GM13977 (cell line): ENCODE measurements around the gene FBN1.

Experiments
- DNase-seq: peaks from one replicate; pipeline ENCODE4 v3.0.0; 2012; ENCODE audit warnings: low spot score
- in situ Hi-C: fragments of 300-500 bp; cut with MboI; formaldehyde crosslinking; loops from one replicate; pipeline ENCODE4 v1.12.0; 2022; ENCODE audit warnings: low sequenced_read_pairs, low pct_unique_long_range_greater_than_20kb, mixed read lengths, inconsistent platforms; ENCODE audit not compliant: unreplicated experiment
- TF ChIP-seq, protein P1 (sequence below): IDR thresholded peaks from 2 replicates; pipeline ENCODE4 v1.5.1; 2012; ENCODE audit warnings: mild to moderate bottlenecking, control low read depth; ENCODE audit not compliant: insufficient read depth; ENCODE audit errors: extremely low read depth, missing control alignments

FBN1 gene

DNA sequence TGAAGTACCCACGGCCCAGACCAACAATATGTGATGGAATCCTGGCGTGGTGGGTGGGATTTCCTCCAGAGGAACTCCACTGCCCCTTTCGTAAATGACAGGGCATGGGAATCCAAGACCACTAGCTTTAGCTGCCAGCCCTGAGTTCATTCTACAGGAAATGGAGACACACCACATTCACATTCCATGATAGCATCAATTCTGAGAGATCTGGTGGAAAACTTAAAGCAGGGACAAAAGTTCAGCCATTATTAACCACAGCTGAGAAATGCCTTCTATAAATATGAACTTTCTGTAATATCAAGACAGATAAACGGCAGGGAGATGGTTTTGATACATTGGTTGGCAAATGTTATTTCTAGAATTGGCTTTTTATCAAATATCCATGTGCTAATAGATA, 98.2 kb downstream of the FBN1 start:
- in situ Hi-C loops: no loop called here
- DNase-seq: no peak
- TF ChIP-seq, protein P1, sequence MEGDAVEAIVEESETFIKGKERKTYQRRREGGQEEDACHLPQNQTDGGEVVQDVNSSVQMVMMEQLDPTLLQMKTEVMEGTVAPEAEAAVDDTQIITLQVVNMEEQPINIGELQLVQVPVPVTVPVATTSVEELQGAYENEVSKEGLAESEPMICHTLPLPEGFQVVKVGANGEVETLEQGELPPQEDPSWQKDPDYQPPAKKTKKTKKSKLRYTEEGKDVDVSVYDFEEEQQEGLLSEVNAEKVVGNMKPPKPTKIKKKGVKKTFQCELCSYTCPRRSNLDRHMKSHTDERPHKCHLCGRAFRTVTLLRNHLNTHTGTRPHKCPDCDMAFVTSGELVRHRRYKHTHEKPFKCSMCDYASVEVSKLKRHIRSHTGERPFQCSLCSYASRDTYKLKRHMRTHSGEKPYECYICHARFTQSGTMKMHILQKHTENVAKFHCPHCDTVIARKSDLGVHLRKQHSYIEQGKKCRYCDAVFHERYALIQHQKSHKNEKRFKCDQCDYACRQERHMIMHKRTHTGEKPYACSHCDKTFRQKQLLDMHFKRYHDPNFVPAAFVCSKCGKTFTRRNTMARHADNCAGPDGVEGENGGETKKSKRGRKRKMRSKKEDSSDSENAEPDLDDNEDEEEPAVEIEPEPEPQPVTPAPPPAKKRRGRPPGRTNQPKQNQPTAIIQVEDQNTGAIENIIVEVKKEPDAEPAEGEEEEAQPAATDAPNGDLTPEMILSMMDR: no peak

DNA sequence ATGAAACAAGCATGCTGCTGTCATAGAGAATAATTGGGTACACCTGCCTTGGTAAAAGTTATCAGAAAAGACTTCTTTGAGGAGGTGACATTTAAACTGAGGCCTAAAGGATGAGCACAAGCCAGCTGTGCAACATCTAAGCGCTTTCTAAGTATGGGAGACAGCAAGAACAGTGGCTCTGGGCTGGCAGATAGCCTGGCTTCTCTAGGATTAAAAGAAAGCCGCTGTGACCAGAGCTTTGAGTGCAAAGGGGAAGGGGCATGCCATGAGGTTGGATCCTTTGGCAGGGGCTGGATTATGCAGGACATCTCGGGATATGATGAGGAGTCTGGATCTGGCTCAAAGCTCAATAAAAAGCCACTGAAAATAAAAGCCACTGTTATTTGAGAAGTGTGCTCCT, 99.2 kb downstream of the FBN1 start:
- DNase-seq: no peak
- in situ Hi-C loops: no loop called here
- TF ChIP-seq, protein P1: no peak

DNA sequence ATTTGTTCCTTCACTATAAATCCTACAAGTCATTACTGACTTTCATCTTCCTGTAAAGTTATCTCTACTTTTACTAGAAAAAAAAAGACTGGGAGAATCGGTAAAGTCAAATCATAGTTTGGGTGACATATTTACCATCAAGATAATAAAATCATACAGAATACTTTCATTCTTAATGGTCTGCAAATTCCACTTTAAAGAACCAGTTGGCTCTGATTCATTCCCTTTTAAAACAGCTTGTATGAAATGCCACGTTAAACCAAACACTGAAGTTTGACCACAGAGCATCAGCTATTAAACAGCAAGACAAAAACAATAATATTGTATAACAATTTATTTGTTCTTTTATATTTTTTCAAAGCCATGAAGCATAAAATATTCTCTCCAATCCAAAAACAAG, 100.7 kb downstream of the FBN1 start:
- TF ChIP-seq, protein P1: no peak
- DNase-seq: no peak
- in situ Hi-C loops: no loop called here

DNA sequence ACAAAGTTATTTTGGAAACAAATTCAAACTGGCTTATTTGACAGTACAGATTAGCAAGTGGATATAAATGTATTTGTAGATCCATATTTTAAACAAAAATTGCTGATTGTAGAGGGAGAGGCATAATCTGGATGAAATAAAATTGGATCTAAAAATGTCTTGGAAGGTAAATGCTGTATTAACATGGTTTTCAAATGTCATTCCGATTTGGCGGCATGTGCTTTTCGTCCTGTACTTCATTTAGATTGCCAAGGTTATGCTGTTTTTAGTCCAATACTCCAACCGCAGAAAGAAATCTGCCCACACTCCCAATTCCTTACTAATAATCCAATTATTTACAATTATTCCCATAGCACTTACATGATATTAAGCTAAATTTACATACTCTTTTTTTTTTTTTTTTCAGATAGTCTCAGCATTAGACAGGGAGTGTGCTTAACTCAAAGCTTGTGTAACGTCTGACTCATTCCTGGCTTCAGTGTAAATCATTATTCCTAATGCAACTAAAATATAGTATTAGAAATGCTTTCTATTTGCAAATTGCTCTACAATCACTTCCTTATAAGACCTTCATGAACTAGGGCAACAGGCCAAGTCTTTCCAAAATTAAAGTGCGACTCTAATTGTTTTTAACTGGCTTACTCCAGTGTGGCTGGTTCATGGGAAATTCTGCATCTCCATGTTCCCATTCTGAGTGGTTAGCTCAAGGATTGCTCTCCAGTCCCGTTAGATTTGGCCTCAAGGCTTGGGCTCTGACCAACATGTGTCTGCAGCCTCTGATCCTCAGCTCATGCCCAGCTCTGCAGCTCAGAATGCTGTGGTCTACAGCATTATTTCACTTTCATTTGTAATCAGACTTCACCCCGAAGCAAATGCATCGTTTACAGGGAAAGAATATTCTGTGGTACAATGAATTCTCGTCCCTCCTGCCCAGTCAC, 103.9 kb downstream of the FBN1 start:
- TF ChIP-seq, protein P1: no peak
- peak; percentile 57 for DNase-seq
- in situ Hi-C loops: no loop called here

DNA sequence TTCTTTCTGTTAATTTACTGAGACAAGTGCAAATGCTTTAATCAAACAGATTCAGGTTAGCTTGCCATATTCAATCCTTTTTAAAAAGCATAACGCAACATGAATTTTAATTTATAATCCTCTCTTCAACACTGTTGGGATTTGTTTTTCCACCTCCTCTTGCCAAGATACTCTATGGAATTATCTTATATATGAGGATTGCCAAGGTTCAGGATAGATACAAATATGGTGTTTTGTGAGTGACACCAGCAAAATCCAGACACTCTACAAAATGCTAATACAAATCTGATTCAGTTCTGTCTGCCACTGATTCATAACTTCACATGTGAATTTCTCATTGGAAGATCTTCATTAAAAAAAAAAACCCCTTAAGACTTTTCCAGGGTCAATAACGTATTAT, 104.8 kb downstream of the FBN1 start:
- TF ChIP-seq, protein P1: no peak
- no peak for DNase-seq
- in situ Hi-C loops: no loop called here

DNA sequence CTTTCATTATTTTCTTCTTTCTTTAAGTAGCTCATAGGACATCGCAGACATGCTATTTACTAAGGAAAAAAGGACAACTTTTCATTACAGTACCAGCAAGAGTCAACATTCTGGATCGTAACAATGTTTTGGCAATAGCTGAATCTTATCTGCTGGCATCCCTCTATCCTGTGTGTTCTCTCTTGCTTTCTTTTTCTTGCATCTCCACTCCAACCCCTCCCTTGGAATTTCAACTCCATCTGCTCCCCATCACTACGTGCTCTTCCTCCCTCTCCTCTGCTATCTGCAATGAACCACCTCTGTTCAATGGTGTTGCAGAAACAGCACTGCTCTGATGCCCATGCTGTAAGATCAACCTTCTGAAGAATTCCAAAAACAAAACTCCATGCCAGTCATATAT, 106.6 kb downstream of the FBN1 start:
- in situ Hi-C loops: no loop called here
- TF ChIP-seq, protein P1: no peak
- DNase-seq: no peak
